CD4-positive, alpha-beta T cell treated with Interleukin-17A for 4 hours (primary cell): Measurements from ENCODE around the gene TNFRSF25.
A peak's percentile ranks its signal among the peaks of the same experiment; 100 is the strongest.
"Not testable (repeated sequence)": the region's sequence is repeated elsewhere in the genome, so short reads cannot be mapped to it uniquely, and the experiment has no call there.

Source experiments
- DNase-seq: peaks from one replicate; pipeline ENCODE4 v3.0.0-alpha.2; 2020; ENCODE audit warnings: mixed read lengths

TNFRSF25 gene

DNA sequence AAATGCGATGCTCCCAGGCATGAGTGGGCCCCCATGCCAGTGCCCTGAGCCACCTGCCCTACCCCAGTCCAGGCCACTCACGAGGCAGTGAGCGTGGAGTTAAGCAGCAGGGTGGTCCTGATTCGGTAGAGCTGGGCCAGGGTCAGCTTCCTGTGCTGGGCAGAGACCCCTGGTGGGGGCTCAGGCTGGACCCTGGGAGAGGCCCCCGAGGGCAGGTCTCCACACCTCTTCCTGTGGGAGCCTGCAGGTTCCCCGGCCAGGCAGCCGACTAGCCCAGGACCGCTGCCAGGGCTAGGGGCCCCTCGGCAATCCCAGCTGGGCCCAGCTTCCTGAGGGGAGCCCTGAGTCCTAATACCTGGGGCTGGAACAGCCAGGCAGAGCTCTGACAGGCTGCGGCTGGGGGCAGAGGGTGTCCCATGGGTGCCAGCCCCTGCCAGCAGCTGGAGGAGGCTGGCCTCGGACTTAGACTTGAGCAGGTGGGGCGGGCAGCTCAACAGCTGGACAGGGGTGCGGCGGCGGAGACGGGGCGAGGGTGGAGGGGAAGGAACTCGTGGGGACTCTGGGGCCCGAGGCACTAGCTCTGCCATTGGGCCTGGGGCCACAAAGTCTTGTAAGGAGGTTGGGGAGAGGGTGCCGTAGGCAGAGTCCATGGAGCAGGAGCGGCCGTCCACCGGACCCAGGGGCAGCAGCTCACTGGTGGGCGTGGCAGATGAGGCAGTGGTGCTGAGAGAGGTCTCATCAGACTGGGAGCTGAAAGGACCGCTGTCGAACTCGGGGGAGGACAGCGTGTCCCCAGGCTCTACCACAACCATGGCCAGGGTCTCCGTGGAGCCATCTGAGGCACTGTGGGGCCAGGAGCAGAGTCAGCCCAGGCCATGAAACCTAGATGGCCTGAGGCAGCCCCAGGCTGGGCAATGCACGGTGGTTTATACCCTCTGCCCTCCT lies 2.0 kb upstream of the TNFRSF25 start:
- no peak for DNase-seq

GRCh38 chr1:6467224-6467623 lies 1.3 kb upstream of the TNFRSF25 start:
- no peak for DNase-seq

DNA sequence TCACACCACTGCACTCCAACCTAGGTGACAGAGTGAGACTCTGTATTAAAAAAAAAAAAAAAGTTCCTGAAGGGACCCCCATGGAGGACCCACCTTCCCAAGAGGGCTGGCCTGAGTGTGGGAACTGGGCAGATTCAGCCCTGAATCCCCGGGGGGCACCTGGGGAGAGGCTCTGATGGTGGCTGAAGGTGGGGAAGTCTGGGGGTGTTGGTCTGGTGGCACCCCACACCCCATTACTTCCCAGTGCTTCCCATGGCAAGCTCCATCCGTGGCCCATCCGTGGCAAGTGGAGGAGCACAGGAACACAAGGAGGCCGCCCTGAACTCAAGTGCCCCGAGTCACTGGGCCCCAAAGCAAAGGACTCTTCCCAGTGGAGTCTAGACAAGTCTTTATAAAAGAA lies 778 bp upstream of the TNFRSF25 start:
- no peak for DNase-seq

- DNase-seq, result peak; percentile 65
These were observed 440 bp downstream of the TNFRSF25 start for GRCh38 chr1:6465461-6466005.

- no peak for DNase-seq
These were observed 1.1 kb downstream of the TNFRSF25 start for GRCh38 chr1:6464915-6465314.

DNA sequence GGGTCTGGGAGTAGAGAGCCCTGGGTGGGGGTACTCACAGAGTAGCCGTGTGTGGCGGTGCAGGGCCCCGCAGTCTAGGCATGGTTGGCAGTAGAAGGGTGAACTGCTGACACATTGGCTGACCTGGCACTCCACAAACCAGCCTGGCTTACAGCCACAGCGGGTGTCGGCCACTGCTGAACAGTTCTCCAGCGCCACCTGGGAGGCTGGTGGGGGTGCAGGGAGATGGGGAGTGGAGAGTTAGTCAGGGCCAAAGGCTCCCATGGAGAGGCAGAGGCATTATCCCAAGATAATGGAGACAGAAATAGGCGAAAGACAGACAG lies 1.5 kb downstream of the TNFRSF25 start:
- DNase-seq, result peak; percentile 78

GRCh38 chr1:6463120-6463412 lies 2.9 kb downstream of the TNFRSF25 start:
- no peak for DNase-seq

- DNase-seq, result no peak
These were observed 3.4 kb downstream of the TNFRSF25 start for GRCh38 chr1:6462412-6463119.

GRCh38 chr1:6461538-6462411 lies 4.2 kb downstream of the TNFRSF25 start:
- DNase-seq, result peak; percentile 34

DNA sequence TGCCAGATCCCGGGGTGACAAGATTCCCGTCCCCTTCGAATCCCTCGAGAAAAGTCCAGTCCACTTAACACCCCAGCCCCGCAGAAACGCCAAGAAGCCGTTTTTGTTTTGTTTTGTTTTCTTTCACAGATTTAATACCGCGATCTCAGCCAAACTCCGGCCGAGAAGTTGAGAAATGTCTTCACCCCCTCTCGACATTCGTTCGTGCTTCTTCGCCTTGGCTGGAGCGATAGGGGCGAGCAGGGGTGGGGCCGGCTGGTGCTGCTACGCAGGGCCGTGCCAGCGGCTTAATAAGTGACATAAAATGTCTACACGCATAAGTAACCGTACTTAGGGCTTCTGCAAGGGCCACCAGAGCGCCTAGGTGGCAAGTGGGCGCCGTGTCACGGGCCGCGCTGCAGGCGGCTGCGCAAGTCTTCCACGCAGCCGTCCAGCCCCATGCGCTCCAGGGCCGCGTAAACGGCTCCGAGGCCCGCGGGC lies 4.9 kb downstream of the TNFRSF25 start:
- DNase-seq, result no peak

- peak; percentile 97 for DNase-seq
These were observed 5.5 kb downstream of the TNFRSF25 start for GRCh38 chr1:6460301-6461050.

DNA sequence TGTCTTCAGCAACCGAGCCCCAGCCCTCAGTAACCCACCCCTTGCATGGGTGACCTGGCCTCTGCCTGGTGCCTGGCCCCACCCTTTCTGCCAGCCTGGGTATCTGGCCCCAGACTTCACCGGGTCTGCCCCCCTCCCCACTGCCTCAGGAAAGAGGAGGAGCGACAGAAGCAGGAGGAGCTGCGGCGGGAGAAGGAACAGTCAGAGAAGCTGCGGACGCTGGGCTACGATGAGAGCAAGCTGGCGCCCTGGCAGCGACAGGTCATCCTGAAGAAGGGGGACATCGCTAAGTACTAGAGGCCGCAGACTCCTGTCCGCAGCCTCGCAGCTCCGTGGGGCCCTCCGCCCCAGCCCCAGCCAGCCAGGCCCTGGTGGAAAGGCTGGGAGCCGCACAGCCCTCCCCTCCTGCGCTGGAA lies 6.1 kb downstream of the TNFRSF25 start:
- DNase-seq, result peak; percentile 88

DNA sequence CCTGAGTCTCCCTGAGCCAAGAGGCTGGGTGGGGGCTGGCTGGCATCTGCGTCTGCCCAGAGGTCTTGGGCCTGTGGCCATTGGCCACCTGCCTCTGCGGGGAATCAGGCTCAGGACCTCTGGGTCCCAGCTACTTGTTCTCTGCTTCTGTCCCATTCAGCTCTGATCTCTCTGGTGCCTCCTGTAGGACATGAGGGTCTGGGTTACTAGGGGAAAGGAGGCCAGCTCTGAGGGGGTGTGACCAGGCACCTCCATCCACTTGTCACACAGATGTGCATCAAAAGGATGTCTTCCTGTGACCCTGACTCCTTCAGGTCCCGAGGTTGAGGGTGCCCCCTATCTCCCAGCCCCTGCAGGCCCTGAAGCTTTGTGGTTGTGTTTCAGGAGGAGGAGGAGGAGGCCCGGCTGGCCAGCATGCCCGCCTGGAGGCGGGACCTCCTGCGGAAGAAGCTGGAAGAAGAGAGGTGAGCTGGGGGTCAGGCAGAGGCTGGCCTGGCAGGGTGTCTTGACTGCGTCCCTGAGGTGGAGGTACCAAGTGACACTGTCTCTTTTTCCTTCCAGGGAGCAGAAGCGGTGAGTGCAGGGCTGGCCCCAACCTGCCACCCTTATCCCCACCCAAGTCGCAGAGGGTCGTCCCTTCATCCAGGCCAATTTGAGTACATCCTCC lies 9.0 kb downstream of the TNFRSF25 start:
- DNase-seq, result no peak

- not testable (repeated sequence) for DNase-seq
These were observed 10.0 kb downstream of the TNFRSF25 start for GRCh38 chr1:6455752-6456520.

DNA sequence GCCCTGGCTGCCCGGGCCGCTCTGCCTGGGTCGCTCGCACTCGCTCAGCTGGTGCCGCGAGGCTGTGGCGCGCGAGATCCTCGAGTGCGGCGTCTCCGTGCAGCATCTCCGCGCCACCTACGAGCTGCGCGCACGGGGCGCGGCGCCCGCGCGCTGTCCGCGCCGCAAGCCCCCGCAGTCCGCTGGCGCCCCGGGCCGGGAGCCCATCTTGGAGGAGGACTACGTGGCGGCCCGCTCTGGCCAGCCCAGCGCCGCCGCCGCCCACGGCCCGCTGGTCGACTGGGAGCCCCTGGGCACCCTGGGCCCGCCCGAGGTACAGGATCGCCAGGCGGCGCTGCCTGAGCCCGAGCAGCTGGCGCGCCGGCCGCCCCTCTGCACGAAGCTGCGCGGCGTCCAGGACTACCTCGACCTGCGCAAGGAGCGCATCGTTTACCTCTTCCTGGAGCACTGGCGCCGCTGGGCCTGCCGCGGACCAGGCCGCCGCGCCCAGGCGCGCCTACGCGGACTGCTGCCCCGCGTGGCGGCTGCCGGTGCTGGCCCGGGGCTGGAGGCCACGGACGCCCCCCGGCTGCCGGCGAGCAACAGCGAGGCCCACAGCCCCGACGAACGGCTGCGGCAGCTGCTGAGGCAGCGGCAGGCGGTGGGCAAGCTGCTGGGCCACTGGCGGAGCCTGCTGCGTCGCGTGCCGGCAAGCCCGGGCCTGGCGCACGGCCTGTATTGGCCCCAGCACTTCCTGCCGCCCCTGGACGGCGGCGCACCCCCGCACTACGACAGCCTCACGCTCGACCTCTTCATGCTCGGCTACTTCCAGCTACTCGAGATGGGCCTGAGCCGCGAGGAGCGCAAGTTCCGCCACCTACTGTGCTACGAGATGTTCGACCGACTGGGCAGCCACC lies 10.9 kb downstream of the TNFRSF25 start:
- DNase-seq, result peak; percentile 71

- DNase-seq, result not testable (repeated sequence)
These were observed 11.8 kb downstream of the TNFRSF25 start for GRCh38 chr1:6453895-6454855.

- DNase-seq, result no peak
These were observed 15.0 kb downstream of the TNFRSF25 start for GRCh38 chr1:6450943-6451373.

DNA sequence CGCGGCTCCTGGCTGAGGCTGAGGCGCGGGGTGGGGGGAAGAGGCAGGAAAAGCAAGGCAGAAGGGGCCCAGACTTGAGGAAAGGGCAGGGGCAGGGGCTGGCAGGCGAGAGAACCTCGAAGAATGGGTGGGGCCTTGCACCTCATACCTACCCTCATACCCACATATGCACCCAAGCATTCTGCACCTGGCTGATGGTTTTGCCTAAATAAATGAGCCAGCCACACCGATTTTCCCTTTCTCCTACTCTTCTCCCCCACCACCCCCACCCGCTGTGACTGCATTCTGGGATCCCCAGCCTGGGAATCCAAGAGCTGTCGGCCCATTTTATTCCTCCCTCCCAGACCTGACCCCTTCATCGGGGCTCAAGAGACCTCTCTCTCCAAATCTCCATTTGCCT lies 15.5 kb downstream of the TNFRSF25 start:
- DNase-seq, result not testable (repeated sequence)
